ENCODE results near the gene NPVF.

The NPVF gene

DNA sequence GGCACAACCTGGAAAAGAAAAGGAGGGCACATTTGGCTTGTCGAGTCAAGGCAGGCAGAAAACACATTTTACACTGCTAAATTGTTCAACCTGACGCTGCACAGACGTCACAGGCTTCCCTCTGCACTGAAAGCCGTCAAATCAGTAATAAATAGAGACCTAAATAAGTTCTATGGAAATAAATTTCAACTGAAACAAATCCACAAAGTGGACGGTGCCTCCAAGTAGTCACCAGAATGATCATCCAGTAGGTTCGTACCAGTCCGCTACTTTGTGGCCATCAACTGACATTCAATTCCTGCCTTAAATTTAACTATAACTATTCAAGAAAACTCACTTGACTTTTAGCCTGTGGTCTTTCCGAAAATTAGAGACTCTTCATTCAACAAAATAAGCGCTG is 49.0 kb downstream of the NPVF start:
- Histone ChIP-seq H3K4me3 (ENCODE audit: low read depth in 1 of 2, low read length in 1 of 2) (peak overlapping the region; percentile 69 to 80), H3K27ac (peak overlapping the region; percentile 62), H3K9me3 (no peaks in the 10 kb centered on the region), H3K36me3 (no peaks in the 10 kb centered on the region), H3K27me3 (peaks cover 26% of the 10 kb centered on the region), H3K4me1 (ENCODE audit: control insufficient read depth in 1 of 2, insufficient read depth in 1 of 2, low read depth in 1 of 2, low read length in 1 of 2) (peaks cover 14 to 23% of the 10 kb centered on the region in 2 experiments)
- TF ChIP-seq, protein P1, sequence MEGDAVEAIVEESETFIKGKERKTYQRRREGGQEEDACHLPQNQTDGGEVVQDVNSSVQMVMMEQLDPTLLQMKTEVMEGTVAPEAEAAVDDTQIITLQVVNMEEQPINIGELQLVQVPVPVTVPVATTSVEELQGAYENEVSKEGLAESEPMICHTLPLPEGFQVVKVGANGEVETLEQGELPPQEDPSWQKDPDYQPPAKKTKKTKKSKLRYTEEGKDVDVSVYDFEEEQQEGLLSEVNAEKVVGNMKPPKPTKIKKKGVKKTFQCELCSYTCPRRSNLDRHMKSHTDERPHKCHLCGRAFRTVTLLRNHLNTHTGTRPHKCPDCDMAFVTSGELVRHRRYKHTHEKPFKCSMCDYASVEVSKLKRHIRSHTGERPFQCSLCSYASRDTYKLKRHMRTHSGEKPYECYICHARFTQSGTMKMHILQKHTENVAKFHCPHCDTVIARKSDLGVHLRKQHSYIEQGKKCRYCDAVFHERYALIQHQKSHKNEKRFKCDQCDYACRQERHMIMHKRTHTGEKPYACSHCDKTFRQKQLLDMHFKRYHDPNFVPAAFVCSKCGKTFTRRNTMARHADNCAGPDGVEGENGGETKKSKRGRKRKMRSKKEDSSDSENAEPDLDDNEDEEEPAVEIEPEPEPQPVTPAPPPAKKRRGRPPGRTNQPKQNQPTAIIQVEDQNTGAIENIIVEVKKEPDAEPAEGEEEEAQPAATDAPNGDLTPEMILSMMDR (IDR thresholded peaks at IDR 0.05): no peak
